GM18526 (cell line): ENCODE results near the gene BTG2.
A peak's percentile ranks its signal among the peaks of the same experiment; 100 is the strongest.

Experiments used
- POLR2A ChIP-seq: IDR thresholded peaks from 3 replicates; pipeline ENCODE4 v1.6.1; 2011; ENCODE audit not compliant: insufficient read length; ENCODE audit errors: extremely low read depth

The BTG2 gene

GRCh38 chr1:203286161-203286984 is 18.9 kb upstream of the BTG2 start:
- no peak for TF ChIP-seq POLR2A

GRCh38 chr1:203287109-203287893 is 18.0 kb upstream of the BTG2 start:
- peak; percentile 77 for TF ChIP-seq POLR2A

- no peak for TF ChIP-seq POLR2A
Measured at GRCh38 chr1:203287898-203288297, 17.4 kb upstream of the BTG2 start.

GRCh38 chr1:203288400-203288799 is 16.9 kb upstream of the BTG2 start:
- no peak for TF ChIP-seq POLR2A

GRCh38 chr1:203289281-203289981 is 15.9 kb upstream of the BTG2 start:
- peak; percentile 82 for TF ChIP-seq POLR2A

- TF ChIP-seq POLR2A = no peak
Measured at GRCh38 chr1:203289982-203290260, 15.4 kb upstream of the BTG2 start.

- peak; percentile 80 for TF ChIP-seq POLR2A
Measured at GRCh38 chr1:203290261-203291089, 14.8 kb upstream of the BTG2 start.

GRCh38 chr1:203291201-203292096 is 13.9 kb upstream of the BTG2 start:
- no peak for TF ChIP-seq POLR2A

- TF ChIP-seq POLR2A = no peak
Measured at GRCh38 chr1:203295796-203296195, 9.5 kb upstream of the BTG2 start.

GRCh38 chr1:203296460-203297073 is 8.8 kb upstream of the BTG2 start:
- no peak for TF ChIP-seq POLR2A

- peak; percentile 28 for TF ChIP-seq POLR2A
Measured at GRCh38 chr1:203299169-203299568, 6.2 kb upstream of the BTG2 start.

- no peak for TF ChIP-seq POLR2A
Measured at GRCh38 chr1:203300441-203301330, 4.6 kb upstream of the BTG2 start.

- TF ChIP-seq POLR2A = no peak
Measured at GRCh38 chr1:203301331-203301668, 4.0 kb upstream of the BTG2 start.
